Measurements from ENCODE around the gene GMNC.
"Not testable (repeated sequence)": the region's sequence is repeated elsewhere in the genome, so short reads cannot be mapped to it uniquely, and the experiment has no call there.

The GMNC gene

GRCh38 chr3:190862209-190863118, at the start of gene GMNC:
Gene GMNC (minus strand): TSS chr3:190862694. CDS start chr3:190862615, 79 bp downstream.
- DNase-seq = peak in 56 of 58 donors; percentile 7 to 87 (median 62)

- DNase-seq = no peak
Observed at GRCh38 chr3:190911382-190911781, 48.9 kb upstream of the GMNC start.

GRCh38 chr3:190909908-190910307, 47.4 kb upstream of the GMNC start:
- DNase-seq = no peak

- no peak for DNase-seq
Observed at GRCh38 chr3:190903156-190903555, 40.7 kb upstream of the GMNC start.

GRCh38 chr3:190902292-190902691, 39.8 kb upstream of the GMNC start:
- no peak for DNase-seq

GRCh38 chr3:190892395-190892902, 30.0 kb upstream of the GMNC start:
- no peak for DNase-seq

GRCh38 chr3:190886945-190887344, 24.5 kb upstream of the GMNC start:
- peak in 2 of 58 donors; percentile 1 to 2 for DNase-seq

GRCh38 chr3:190883973-190884832, 21.7 kb upstream of the GMNC start:
- DNase-seq = peak in 26 of 58 donors; percentile 0 to 54 (median 10)

GRCh38 chr3:190883141-190883540, 20.6 kb upstream of the GMNC start:
- no peak for DNase-seq

- no peak for DNase-seq
Observed at GRCh38 chr3:190877925-190878324, 15.4 kb upstream of the GMNC start.

- DNase-seq = not testable (repeated sequence)
Observed at GRCh38 chr3:190876433-190876832, 13.9 kb upstream of the GMNC start.

GRCh38 chr3:190875061-190875460, 12.6 kb upstream of the GMNC start:
- not testable (repeated sequence) for DNase-seq

GRCh38 chr3:190870127-190870526, 7.6 kb upstream of the GMNC start:
- DNase-seq = no peak

GRCh38 chr3:190867071-190867470, 4.6 kb upstream of the GMNC start:
- no peak for DNase-seq

- DNase-seq = no peak
Observed at GRCh38 chr3:190865828-190866227, 3.3 kb upstream of the GMNC start.

- no peak for DNase-seq
Observed at GRCh38 chr3:190865419-190865818, 2.9 kb upstream of the GMNC start.

GRCh38 chr3:190864002-190864401, 1.5 kb upstream of the GMNC start:
- DNase-seq = no peak

GRCh38 chr3:190863119-190863465, 598 bp upstream of the GMNC start:
- DNase-seq = no peak

- peak in 20 of 58 donors; percentile 1 to 44 (median 8) for DNase-seq
Observed at GRCh38 chr3:190860521-190860920, 2.0 kb downstream of the GMNC start.

GRCh38 chr3:190855151-190855550, 7.3 kb downstream of the GMNC start:
- DNase-seq = no peak

GRCh38 chr3:190854062-190854461, 8.4 kb downstream of the GMNC start:
- DNase-seq = no peak

GRCh38 chr3:190853464-190853863, 9.0 kb downstream of the GMNC start:
- no peak for DNase-seq
